Adrenal gland (tissue), 5 donors: ENCODE measurements around the gene STARD10.

Experiments used
- POLR2A ChIP-seq, 2 donors: fragments of 450-650 bp; IDR thresholded peaks; one replicate each; pipeline ENCODE4 v1.6.1; 2017; ENCODE audit warnings: antibody characterized with exemption in 2 of 2, mild to moderate bottlenecking in 2 of 2, moderate library complexity in 1 of 2
- TF ChIP-seq, protein P1 (sequence below), 6 experiments: fragments of 450-650 bp in 4 of 6; fragments of 200-600 bp in 2 of 6; sonication (generic) in 1 of 6; IDR thresholded peaks; 1 replicate in 5 of 6; 2 replicates in 1 of 6; pipeline versions ENCODE4 v1.5.1 to v1.8.0; 2016 to 2021; ENCODE audit warnings: antibody characterized with exemption in 6 of 6, mild to moderate bottlenecking in 2 of 6, moderate library complexity in 1 of 6
- donor health status: DM: no; HTN: no; CAD: no.

DNA sequence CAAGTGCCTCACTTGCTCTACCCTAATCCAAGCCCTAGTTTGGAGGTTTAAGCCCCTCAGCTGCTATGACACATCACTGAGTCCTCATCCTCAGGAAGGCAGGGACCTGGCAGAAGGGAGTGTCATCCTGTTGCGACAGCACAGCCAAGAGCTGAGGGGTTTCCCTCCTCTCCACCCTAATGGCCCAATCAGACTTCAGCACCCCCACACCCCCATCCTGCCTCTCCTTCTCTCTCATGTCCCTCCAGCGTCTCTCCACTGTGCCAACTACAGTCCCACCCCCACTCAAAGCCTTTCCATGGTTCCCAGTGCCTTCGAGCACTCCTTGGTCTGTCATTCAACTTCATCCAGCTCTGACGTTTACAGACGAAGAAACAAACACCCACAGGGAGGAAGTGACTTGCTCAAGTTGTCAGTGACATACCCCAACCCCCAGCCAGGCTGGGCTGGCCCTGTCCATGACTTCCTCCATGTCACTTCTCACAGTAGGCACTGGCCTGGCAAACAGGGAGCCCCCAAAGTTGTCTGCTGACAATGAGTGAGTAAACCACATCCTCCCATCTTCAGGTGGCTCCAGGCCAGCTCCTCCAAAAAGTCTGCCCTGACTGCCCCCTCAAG is 57.3 kb downstream of the STARD10 start:
- TF ChIP-seq, protein P1, sequence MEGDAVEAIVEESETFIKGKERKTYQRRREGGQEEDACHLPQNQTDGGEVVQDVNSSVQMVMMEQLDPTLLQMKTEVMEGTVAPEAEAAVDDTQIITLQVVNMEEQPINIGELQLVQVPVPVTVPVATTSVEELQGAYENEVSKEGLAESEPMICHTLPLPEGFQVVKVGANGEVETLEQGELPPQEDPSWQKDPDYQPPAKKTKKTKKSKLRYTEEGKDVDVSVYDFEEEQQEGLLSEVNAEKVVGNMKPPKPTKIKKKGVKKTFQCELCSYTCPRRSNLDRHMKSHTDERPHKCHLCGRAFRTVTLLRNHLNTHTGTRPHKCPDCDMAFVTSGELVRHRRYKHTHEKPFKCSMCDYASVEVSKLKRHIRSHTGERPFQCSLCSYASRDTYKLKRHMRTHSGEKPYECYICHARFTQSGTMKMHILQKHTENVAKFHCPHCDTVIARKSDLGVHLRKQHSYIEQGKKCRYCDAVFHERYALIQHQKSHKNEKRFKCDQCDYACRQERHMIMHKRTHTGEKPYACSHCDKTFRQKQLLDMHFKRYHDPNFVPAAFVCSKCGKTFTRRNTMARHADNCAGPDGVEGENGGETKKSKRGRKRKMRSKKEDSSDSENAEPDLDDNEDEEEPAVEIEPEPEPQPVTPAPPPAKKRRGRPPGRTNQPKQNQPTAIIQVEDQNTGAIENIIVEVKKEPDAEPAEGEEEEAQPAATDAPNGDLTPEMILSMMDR (IDR thresholded peaks at IDR 0.05), result no peak
- TF ChIP-seq POLR2A (IDR thresholded peaks at IDR 0.05), result no peak
